GM13976 (cell line): ENCODE data around the gene OSBPL3.

Experiments used
- DNase-seq: peaks from one replicate; pipeline ENCODE4 v3.0.0; 2012; ENCODE audit warnings: low spot score
- in situ Hi-C: fragments of 300-500 bp; cut with MboI; formaldehyde crosslinking; loops from one replicate; pipeline ENCODE4 v1.12.0; 2022; ENCODE audit warnings: low sequenced_read_pairs, mixed read lengths, inconsistent platforms; ENCODE audit not compliant: unreplicated experiment
- TF ChIP-seq, protein P1 (sequence below): IDR thresholded peaks from 2 replicates; pipeline ENCODE4 v1.5.1; 2012; ENCODE audit warnings: borderline replicate concordance, mild to moderate bottlenecking; ENCODE audit not compliant: insufficient read depth; ENCODE audit errors: extremely low read depth, missing control alignments, control extremely low read depth

Gene OSBPL3

DNA sequence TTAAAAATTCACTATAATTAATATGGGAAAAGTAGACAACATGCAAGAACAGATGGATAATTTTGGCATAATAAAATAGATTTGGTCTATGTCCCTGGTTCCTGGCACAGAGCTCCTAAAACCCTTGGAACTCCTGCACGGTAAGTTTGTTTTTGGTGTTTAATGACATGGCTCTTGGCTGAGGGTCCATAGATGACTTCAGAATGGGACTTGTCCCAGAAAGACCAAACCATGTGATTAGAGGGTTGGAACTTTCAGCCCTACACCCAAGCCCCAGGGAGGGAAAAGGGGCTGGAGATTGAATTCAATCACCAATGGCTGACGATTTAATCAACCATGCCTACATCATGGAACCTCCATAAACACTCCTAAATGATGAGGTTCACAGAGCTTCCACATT lies 210.1 kb downstream of the OSBPL3 start:
- in situ Hi-C loops = no loop called here
- no peak for DNase-seq
- TF ChIP-seq, protein P1, sequence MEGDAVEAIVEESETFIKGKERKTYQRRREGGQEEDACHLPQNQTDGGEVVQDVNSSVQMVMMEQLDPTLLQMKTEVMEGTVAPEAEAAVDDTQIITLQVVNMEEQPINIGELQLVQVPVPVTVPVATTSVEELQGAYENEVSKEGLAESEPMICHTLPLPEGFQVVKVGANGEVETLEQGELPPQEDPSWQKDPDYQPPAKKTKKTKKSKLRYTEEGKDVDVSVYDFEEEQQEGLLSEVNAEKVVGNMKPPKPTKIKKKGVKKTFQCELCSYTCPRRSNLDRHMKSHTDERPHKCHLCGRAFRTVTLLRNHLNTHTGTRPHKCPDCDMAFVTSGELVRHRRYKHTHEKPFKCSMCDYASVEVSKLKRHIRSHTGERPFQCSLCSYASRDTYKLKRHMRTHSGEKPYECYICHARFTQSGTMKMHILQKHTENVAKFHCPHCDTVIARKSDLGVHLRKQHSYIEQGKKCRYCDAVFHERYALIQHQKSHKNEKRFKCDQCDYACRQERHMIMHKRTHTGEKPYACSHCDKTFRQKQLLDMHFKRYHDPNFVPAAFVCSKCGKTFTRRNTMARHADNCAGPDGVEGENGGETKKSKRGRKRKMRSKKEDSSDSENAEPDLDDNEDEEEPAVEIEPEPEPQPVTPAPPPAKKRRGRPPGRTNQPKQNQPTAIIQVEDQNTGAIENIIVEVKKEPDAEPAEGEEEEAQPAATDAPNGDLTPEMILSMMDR = no peak

DNA sequence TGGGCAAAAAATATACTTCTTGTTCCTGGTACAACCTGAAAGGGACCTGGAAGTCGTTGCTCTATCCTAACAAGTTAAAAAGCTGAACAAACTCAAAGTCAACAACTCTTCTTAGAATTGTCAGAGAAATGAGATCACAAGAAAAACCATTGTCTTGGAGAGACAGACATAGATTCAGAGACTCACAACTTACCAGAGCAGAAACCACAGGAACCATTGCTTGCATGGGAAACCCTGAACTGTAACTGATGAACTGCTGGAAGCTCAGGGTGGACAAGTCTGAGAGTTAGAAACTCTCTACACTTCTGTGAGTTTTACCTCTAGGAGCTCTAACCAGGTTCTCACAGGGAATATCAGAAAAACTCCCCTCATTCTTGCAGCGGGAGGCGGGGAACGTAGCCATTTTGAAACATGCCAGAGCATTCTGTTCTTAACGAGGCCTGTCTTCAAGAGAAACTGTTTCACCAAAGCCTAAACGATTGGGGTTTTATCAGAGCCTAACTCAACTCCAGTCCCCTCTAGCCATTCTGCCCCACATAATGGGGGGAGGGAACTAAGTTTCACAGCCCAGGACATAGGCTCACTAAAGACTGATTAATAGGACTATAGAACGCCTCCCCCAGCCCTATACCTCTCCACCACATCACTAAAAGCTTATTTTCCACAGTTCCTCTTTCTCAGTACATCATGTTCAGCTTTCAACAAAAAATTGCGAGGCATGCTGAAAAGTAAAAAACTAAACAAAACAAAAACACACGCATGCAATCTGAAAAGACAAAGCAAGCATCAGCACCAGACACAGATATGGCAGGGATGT lies 210.8 kb downstream of the OSBPL3 start:
- DNase-seq = no peak
- in situ Hi-C loops = no loop called here
- TF ChIP-seq, protein P1 = no peak

DNA sequence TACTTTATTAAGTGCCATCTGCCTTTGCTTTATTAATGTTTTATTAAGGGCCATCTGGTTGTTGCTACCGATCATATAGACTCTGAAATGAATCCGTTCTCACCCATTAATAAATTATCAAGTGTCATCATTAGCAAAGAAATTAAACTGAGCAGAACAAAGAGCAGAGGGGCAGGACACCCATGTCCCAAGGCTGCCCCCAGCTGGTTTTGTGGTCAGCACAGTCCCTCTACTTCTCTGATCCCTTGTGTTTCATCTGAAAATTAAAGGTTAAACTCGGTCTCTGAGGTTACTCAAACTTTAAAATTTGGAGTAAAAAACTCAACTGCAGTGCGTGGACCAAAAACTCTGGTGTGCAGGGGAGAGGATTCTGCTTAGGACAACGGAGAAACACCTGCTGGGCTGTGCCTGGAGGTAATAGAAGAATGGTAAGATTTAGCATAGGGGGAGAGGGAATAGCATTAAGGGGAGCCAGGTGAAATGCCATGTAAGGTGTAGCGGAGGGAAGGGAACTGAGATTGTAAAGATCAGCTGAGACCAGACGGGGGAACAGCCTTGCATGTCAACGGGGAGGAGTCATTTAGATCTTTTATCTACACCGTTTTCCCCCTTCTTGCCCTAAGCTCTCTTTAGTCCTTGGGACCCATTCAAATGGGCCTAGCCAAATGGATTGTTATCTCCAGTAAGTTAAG lies 212.0 kb downstream of the OSBPL3 start:
- DNase-seq = no peak
- TF ChIP-seq, protein P1 = no peak
- in situ Hi-C loops = no loop called here

DNA sequence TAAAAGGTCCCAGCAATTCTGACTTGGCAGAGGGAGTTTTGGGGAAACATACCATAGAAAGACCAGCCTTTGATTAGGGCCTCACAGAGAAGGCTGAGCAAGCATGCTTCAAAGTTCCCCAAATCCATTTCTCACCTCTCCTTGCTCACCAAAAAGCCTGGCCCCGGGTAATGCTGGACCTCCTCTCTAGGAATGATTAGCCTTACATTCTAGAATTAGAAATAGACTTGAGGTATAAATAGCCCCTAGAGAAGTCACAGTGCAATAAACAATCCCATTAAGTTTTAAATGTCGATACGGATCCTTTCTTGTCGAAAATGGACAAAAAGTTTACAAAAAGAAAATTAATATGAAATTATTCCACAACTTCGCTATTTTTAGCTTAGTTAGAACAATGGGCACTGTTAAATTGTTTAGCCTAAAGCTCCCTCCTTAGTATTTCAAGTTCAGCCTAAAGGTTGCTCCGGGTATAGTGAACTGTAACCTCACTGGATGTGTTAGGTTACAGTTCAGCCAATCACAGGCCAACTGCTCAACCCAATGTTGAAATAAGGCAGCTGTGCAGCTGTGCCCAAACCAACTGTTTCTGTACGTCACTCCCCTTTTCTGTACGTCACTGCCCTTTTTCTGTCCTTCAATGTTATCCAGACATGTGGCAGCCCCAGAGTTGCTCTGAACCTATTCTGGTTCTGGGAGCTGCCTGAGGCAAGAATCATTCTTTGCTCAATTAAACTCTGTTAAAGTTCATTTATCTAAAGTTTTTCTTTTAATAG lies 214.8 kb downstream of the OSBPL3 start:
- in situ Hi-C loops = no loop called here
- TF ChIP-seq, protein P1 = no peak
- DNase-seq = no peak

DNA sequence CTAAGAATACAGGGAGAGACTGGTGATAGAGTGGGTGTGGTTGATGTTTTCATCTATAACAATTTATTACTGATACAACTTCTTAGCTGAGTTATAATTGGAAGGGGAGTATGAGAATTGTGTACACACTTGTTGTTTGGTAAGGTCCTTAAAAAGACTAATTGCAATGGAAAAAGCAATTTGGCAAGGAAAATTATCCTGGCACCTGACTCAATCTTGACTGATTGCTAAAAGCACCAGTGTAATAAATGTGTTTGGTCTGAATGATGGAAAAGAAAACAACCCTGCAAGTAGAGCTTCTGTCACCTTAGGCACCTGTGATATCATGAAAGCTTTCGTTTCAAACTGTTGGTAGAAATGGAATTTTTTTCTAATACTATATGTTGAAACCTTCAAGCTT lies 216.0 kb downstream of the OSBPL3 start:
- in situ Hi-C loops = no loop called here
- DNase-seq = no peak
- TF ChIP-seq, protein P1 = no peak

DNA sequence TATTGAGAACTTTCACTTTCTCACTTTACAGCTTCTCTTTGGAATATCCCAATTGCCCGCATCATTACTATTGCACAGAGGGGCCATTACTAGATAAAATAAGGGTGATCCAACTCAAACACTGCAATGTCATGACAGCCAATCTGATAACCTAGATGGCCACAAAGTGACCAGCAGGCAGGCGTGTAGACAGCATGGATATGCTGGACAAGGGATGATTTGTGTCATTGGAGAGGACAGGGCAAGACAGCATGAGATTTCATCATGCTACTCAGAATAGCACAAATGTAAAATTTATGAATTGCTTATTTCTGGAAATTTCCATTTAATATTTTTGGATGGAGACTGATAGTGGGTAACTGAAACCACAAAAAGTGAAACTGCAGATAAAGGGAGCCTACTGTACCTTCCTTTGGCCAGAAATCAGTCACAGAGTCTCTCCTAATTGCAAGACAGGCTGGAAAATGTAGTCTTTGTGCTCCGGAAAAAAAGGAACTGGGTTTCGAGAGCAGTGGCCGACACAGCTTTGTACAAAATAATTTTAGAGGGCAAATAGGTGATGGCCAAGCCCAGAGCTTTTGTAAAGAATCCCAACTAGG lies 216.6 kb downstream of the OSBPL3 start:
- in situ Hi-C loops = no loop called here
- TF ChIP-seq, protein P1 = no peak

More for the DNA sequence above, 216.6 kb downstream of the OSBPL3 start:
- DNase-seq = no peak
